ENCODE measurements around the gene UBXN11.
"Not testable (repeated sequence)": the region's sequence is repeated elsewhere in the genome, so short reads cannot be mapped to it uniquely, and the experiment has no call there.

The UBXN11 gene

GRCh38 chr1:26336477-26337205 is 30.2 kb upstream of the UBXN11 start:
- DNase-seq (ENCODE audit: low spot score): peak; percentile 99

DNA sequence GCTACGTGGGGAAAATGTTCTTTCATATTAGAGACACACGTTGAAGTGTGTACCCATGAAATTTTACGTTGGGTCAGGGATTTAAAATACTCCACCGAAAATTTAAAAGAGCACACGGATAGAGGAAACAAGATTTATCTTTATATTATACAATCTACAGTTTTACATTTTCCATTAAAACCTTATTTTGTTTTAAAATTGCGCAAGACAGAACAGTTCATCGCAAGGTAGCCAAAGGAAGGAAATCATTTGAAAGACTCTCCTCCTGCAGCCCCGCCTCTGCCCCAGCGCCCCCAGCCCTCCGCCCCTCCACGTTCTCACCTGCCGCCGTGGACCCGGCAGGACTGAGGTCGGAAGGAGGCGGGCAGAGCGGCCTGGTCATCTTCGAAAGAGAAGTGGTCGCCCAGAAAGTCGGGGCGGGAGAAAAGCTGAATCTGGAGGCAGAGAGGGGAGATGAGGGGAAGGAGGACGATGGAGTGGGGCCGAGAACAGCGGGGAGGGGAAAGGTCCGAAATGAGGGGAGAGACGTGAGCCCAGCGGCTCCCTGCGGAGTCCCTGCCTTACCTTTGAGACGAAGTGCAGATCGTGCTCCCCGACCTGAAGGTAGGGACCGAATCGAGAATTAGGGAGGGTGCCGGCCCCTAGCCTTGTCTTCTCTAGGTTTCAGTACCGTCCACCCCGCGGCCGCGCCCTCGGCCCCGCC is 29.5 kb upstream of the UBXN11 start:
- peak; percentile 61 for DNase-seq (ENCODE audit: low spot score)

DNA sequence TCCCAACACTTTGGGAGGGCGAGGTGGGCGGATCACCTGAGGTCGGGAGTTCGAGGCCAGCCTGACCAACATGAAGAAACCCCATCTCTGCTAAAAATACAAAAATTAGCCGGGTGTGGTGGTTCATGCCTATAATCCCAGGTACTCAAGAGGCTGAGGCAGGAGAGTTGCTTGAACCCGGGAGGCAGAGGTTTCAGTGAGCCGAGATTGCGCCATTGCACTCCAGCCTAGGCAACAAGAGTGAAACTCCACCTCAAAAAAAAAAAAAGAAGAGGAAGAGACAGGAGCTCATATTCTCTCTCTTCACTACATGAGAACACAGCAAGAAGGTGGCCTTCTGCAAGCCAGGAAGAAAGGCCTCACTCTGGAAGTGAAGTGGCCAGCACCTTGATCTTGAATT is 26.9 kb upstream of the UBXN11 start:
- DNase-seq (ENCODE audit: low spot score): not testable (repeated sequence)

DNA sequence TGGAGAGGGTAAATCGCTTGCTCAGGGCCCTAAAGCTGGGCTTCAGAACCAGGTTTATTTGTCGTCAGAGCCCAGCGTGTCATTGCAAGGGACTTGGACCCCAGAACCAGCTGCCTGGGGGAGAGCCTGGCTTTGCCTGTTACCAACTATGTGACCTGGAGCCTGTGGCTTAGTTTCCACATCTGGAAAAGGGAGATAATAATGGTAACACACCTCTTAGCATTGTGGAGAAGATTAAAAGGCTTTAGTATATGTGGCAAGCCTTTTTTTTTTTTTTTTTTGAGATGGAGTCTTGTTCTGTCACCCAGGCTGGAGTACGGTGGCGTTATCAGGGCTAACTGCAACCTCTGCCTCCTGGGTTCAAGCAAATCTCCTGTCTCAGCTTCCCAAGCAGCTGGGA is 23.8 kb upstream of the UBXN11 start:
- DNase-seq (ENCODE audit: low spot score): no peak

GRCh38 chr1:26329380-26329779 is 22.9 kb upstream of the UBXN11 start:
- DNase-seq (ENCODE audit: low spot score): not testable (repeated sequence)

GRCh38 chr1:26328597-26328996 is 22.2 kb upstream of the UBXN11 start:
- DNase-seq (ENCODE audit: low spot score): no peak

DNA sequence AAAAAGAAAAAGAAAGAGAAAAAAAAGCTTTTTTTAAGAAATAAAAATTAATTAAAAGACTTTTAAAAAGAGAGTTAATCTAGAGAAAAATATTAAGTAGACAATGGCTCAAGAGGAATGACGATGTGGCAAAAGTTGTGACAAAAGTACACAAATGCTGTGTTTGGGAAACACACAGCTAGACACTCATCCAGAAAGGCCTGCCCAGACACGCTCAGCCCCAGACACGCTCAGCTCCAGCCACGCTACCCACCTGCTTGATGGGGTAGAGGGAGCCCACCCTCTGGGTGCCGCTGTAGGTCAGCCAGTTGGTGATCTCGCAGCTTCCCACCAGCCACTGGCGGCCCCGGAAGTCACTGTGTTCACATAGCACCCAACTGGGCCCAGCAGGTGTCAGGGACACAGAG is 21.5 kb upstream of the UBXN11 start:
- no peak for DNase-seq (ENCODE audit: low spot score)

- no peak for DNase-seq (ENCODE audit: low spot score)
These were observed 18.1 kb upstream of the UBXN11 start for GRCh38 chr1:26324550-26324949.

DNA sequence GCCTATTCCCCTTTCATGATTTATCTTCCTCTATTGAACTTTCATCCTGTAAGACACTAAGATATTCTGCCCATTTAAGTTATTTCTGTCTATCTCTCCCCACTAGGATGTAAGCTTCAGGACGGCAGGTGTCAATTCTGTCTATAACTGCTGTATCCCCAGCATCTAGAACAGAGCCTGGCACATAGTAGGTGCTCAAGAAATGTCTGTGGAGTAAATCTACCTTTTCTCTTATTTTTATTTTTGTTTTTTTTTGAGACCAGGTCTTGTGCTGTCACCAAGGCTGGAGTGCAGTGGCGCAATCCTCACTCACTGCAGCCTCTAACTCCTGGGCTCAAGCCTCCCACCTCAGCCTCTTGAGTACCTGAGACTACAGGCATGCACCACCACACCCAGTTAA is 16.9 kb upstream of the UBXN11 start:
- no peak for DNase-seq (ENCODE audit: low spot score)

DNA sequence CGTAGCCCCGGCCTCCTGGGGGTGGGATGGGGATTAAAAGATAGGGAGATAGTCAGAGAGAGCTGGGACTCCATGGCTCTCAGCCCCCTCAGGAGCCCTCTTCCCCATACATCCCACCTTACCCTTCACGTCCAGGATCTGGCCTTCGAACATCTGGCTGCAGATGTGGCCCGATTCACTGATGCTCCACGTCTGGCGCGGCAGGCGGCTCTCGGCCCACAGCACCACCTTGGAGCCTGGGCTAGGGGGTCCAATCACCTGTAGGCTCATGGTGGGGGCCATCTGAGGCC is 15.6 kb upstream of the UBXN11 start:
- no peak for DNase-seq (ENCODE audit: low spot score)

DNA sequence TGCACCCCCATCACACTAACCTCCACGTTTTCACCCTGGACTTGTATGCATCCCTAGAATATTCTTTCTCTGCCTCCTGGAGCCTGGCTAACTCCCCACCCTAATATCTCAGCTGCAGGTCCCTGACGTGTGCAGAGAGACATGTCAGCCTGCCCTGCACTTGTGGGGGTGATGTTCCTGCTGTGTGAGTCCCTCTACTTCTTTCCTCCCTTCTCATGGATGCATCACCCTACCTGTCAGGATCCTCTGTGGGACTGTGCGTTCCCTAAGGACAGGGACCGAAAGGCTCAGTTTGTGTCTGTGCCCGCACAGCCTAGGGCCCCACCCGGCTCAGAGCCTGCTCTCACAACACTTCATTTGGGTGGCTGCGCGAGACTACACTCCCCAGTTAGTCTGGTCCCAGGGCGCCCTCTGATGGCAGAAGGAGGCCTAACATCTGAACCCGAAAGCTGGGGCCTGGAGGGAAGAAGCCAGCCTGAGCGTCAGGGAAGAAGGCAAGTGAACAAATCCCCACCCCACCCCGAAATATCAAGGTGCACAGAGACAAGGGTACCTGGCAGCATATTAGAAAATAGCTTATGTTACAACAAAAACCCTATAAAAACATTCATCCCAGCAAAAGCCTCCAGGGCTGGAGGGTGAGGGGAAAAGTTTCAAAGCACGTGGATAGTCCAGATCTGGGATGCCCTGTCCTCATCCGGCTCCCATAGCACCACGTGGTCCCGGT is 15.0 kb upstream of the UBXN11 start:
- DNase-seq (ENCODE audit: low spot score): peak; percentile 90

DNA sequence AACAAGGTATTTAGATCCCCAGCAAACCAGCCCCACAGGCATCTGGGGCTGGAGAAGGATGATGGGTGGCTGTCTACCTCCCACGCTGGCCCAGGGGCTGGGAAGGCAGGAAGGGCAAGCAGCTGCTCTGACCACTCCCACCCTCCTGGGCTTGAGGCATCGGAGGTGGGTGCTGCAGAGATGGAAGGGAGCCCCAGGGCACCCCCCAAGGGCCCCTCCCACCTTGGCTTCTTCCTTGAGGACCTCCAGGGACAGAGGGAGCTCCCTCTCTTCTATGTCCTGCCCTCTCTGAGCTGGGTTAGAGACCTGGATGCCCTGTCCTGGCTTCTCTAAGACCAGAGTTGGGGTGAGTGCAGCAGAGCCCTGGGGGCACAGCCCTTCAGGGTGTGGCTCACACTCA is 14.5 kb upstream of the UBXN11 start:
- DNase-seq (ENCODE audit: low spot score): no peak

DNA sequence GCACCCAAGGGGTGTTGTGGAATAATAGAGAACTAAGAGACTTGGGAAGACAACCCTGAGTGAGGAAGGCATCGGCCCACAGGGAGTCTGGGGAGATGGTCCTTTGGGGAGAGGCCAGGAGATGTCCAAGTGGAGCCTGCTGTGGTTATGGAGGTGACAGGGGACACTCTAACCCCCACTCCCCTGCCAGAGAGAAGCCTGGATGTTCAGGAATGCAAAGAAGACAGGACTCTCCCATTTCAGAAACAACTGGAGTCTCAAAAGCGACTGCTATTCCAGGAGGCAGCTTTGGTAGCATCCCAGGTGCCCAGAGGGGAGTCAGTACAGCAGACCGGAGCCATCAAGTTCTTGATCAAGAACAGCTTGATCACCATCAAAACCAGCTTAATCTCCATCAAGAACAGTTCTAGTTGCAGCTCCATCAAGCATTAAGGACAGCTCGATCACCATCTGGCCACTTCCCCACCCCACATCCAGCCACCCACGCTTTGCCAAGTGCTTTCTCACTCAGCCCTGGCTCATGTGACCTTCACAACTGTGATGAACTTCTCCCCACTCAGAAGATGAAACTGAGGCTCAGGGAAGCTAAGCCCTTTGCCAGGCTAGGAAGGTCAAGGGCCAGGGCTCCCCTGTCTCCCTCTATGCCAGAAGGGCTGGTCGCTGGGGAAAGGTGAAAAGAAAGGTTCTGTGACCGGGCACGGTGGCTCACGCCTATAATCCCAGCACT is 12.1 kb upstream of the UBXN11 start:
- DNase-seq (ENCODE audit: low spot score): no peak

DNA sequence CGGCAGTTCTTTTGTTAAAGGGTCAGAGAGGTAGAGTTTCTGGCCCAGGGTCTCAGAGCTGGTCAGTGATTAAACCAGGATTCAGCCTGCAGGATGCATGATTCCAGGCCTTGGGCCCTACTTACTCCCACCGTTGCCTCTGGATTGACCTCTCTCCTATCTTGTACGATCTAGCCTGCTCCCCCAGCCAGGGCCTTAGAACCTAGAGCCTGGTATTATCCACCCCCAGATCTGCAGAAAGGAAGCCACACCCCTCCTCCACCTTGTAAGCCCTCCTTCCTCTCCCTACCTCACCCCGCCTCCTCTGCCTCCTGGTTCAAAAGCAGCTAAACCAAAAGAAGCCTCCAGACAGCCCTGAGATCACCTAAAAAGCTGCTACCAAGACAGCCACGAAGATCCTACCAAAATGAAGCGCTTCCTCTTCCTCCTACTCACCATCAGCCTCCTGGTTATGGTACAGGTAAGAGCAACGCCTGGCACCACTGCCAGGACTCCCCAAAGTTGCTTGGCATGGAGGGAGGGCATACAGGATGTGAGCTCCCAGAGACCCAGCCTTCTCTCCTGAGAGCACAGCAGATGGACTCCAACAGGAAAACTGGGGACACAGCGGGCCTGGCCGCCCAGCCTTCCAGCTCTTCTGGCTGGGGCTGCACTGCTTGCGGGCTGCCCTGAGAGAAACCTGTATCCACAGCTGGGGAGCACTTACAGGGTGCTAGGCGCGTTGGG is 11.3 kb upstream of the UBXN11 start, which contains the start of gene CD52:
Gene CD52, plus strand, starts transcription at position 347 of the 726 bp plus-strand sequence. Its CDS starts 60 bp downstream, at position 407.
- DNase-seq (ENCODE audit: low spot score): peak; percentile 68

DNA sequence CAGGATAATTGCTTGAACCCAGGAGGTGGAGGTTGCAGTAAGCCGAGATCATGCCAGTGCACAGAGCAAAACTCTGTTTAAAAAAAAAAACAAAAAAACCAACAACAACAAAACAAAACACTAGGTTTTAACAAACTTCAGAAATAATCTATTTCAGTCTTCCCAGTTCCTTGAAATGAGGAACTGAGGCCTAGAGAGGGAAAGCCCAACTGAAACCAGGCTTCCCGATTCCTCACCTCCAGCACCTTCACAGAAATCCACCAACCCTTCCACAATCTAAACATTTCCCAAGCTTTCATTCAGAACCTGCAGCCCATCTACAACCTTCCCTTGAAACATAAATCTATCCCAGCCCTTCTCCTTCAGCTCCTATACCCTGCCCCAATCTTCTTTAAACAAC is 10.7 kb upstream of the UBXN11 start:
- DNase-seq (ENCODE audit: low spot score): no peak

DNA sequence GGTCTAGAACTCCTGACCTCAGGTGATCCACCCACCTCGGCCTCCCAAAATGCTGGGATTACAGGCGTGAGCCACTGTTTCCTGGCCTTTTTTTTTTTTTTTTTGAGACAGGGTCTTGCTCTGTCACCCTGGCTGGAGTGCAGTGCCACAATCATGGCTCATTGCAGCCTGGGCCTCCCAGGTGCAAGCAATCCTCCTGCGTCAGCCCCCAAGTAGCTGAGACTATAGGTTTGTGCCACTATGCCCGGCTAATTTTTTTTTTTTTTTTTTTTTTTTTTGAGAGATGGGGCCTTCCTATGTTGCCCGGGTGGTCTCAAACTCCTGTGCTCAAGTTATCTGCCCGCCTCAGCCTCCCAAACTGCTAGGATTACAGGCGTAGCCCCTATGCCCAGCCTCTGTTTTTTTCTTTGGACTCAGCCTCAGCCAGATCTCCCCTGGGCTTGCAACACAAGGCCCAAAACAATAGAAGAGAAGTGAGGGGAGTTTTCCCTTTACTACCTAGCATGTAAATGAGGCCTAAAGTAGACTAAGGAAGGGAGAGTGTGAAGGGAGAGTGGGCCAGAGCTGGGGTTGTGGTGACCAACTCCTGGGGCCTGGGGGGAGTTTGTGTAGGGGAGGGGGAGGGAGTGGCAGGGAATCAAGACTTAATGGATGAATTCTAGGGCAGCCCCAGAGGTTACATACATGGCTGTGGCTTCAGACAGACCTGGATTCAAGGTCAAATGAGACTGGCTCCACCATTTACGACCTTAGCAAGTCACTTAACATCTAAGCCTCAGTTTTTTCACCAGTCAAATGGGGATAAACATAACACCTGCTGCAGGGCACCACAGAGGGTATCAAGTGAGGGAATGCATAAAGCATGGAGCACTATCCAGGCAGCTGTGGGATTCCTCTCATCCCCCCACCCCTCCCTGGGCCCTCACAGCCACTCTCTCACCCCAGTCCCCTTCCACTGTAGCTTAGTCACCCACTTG is 9.7 kb upstream of the UBXN11 start:
- DNase-seq (ENCODE audit: low spot score): no peak

DNA sequence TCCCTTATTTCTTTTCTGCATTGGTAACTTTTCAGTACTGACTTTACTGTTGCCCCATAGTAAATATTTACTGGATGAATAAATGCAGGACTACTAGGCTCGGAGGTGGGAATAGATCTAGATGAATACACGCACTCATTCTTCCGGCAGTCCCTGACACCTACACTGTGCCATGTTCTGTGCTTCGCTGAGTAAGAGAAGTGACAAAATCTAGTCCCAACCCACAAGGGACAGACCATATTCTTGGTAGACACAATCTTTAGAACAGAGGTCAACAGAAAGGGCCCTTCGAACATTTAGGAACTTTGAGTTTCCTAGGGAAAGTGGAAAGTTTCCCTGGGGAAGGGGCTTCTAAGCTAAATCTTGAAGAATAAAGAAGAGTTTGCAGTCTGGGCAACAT is 8.1 kb upstream of the UBXN11 start:
- DNase-seq (ENCODE audit: low spot score): no peak

DNA sequence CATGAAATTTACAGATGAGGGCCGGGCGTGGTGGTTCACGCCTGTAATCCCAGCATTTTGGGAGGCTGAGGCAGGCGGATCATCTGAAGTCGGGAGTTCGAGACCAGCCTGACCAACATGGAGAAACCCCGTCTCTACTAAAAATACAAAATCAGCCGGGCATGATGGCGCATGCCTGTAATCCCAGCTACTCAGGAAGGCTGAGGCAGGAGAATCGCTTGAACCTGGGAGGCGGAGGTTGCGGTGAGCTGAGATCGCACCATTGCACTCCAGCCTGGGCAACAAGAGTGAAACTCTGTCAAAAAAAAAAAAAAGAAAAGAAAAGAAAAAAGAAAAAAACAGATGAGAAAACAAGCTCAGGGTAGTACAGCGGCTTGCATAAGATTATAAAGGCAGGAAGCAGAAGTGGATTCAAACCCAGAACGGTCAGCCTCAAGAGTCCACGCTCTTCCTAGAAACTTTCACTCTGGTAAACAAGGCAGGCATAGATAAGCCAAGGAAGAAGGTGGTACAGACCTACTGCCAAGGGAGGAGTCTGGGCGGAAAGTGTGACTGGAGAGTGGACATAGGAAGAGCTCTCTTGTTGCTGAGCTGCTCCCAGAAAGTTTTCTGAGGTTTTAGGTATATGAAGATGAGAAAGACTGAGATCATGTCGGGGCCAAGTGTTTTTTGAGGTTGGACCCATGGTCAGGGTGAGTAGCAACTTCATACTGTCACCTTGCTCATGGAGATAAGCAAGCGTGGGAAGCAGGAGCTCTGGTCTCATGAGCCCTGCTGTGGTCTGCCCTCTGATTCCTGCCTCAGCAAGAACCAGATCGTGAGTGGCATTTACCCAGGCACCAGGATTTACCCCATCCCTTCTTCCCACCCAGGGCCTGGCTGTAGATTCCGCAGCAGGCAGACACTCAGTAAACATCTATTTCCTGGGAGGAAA is 1.8 kb upstream of the UBXN11 start:
- DNase-seq (ENCODE audit: low spot score): not testable (repeated sequence)

DNA sequence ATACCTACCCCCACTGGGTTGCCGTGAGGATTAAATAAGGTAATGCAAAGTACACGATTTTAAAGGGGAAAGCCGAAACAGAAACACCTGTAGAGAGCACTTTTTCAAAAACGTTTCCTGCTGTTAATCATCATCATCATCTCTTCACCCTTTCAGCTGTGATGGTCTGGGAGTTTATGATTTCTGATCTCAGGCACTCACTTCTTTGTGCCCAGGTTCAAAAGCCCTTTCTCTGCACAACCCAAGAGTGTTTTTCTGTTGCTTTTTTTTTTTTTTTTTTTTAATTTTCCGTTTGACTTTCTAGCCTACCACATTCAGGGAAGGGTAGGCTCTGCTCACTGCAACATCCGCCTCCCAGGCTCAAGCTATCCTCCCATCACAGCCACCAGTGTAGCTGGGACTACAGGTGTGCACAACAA is 936 bp upstream of the UBXN11 start:
- no peak for DNase-seq (ENCODE audit: low spot score)
